LoVo (cell line): ENCODE results near the gene TRPM2.
"Not testable (repeated sequence)": the region's sequence is repeated elsewhere in the genome, so short reads cannot be mapped to it uniquely, and the experiment has no call there.

ENCODE experiments used
- DNase-seq: peaks from one replicate; pipeline ENCODE4 v3.0.0-alpha.2; 2016; ENCODE audit warnings: low spot score

The TRPM2 gene

GRCh38 chr21:44375281-44375651 is 21.8 kb downstream of the TRPM2 start:
- DNase-seq: no peak

DNA sequence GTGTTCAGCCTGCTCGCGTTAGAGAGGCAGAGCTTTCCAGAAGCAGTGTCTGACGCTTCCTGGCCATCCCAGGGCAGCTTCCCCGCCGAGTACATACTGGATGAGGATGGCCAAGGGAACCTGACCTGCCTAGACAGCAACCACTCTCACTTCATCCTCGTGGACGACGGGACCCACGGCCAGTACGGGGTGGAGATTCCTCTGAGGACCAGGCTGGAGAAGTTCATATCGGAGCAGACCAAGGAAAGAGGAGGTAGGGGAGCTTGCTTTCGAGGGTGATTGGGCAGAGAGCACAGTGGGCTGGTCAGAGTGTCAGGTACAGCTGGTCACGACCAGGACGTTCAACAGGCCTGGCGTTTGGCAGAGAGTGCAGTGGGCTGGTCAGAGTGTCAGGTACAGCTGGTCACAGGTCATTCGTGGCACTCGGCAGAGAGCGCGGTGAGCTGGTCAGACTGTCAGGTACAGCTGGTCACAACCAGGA is 22.4 kb downstream of the TRPM2 start:
- DNase-seq: no peak

GRCh38 chr21:44376606-44377005 is 23.2 kb downstream of the TRPM2 start:
- DNase-seq: no peak

GRCh38 chr21:44377201-44377921 is 23.9 kb downstream of the TRPM2 start:
- DNase-seq: no peak

DNA sequence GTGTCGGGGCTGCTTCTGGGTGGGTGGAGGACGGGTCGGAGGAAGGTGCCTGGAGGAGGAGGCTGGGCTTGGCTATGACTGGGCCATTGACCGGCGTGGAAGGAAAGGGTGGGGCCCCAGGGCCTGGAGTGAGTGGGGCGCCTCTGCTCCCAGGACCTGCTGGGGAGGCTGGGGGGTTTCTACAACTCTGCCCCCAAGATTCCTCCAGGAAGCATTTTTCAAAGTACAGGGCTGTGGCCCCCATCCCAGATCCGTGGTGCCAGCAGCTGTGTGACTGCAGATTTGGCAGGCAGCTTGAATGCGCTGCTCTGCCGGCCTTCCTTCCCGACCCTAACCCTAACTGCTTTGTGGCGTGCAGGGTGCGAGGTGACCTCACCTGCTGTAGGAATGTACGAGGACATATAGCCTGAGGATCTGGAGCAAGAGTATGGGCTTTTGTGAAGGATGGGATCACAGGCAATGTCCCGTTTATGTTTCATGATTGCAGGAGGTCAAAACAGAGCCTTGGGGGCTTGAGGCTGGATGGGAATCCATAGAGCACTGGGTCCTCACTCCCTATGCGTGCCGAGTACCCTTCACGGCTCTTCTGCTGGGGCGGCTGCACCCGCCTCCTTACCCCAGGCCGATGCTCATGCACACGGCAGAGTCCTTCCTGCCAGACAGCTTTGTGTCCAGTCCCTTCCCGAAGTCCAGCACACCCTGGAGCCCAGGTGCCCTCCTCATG is 24.7 kb downstream of the TRPM2 start:
- DNase-seq: no peak

- no peak for DNase-seq
Measured at GRCh38 chr21:44378646-44379514, 25.5 kb downstream of the TRPM2 start.

DNA sequence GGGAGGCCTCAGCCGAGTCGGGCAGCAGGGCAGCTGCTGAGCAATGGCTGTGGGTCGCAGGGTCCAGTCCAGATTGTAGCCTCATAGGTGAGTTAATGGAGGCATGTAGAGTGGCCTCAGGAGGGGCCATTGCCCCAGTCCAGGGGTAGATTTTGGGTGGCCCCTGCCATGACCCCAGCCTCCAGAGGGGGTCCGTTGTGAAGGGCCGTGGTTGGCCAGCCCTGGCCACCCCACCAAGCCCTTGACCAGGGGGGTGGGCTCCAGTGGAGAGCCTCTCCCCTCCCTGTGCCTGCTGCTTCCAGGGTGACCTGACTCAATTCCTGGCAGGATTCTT is 26.1 kb downstream of the TRPM2 start:
- no peak for DNase-seq

GRCh38 chr21:44379991-44380865 is 26.8 kb downstream of the TRPM2 start:
- no peak for DNase-seq

- no peak for DNase-seq
Measured at GRCh38 chr21:44380876-44381275, 27.5 kb downstream of the TRPM2 start.

- no peak for DNase-seq
Measured at GRCh38 chr21:44381874-44382273, 28.5 kb downstream of the TRPM2 start.

GRCh38 chr21:44382536-44382935 is 29.1 kb downstream of the TRPM2 start:
- DNase-seq: no peak

DNA sequence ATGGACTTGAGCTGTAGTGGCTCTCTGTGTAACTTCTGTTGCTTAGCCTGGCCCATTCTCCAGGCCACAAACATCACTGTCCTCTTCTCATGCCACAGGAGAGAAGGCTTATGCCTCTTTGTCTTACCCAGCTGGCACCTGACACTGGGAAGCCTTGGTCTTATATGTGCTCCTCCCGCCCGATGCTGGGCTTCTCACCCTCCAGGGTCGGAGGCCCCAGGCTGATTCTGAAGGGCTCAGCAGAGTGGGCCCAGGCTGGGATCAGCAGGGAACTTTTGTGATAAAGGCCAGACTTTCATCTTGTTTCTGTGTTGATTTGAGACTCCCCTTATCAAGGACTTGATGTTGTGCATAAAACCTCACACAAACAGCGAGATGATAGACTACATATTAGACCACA is 29.8 kb downstream of the TRPM2 start:
- DNase-seq: no peak

DNA sequence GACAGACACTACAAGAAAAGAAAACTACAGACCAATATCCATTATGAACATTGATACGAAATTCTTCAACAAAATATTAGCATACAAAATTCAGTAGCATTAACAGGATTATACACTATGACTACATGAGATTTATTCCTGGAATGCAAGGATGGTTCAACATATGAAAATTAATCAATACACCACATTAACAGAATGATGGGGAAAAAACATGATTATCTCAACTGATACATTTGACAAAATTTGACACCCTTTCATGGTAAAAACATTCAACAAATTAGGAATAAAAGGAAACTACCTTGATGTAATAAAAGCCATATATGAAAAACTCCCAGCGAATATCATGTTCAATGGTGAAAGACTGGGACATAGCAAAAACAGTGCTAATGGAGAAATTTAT is 31.5 kb downstream of the TRPM2 start:
- no peak for DNase-seq

GRCh38 chr21:44389335-44389734 is 35.9 kb downstream of the TRPM2 start:
- DNase-seq: no peak

GRCh38 chr21:44390886-44391285 is 37.5 kb downstream of the TRPM2 start:
- no peak for DNase-seq

DNA sequence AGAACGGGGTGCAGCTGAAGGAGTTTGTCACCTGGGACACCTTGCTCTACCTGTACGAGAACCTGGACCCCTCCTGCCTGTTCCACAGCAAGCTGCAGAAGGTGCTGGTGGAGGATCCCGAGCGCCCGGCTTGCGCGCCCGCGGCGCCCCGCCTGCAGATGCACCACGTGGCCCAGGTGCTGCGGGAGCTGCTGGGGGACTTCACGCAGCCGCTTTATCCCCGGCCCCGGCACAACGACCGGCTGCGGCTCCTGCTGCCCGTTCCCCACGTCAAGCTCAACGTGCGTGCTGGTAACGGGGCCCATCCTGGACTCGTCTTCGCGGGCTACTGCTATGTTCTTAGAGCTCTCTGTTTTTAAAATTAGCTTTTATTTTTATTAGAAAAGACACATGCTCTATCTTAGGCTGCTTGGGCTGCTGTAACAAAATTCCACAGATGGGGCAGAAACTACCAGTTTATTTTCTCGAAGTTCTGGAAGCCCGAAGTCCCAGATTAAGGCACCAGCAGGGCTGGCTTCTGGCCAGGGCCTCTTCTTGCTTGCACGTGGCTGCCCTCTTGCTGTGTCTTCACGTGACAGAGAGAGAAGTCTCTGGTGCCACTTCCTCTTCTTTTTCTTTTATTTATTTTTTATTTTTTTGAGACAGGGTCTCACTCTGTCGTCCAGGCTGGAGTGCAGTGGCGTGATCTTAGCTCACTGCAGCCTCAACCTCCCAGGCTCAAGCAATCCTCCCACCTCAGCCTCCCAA is 38.1 kb downstream of the TRPM2 start:
- no peak for DNase-seq

DNA sequence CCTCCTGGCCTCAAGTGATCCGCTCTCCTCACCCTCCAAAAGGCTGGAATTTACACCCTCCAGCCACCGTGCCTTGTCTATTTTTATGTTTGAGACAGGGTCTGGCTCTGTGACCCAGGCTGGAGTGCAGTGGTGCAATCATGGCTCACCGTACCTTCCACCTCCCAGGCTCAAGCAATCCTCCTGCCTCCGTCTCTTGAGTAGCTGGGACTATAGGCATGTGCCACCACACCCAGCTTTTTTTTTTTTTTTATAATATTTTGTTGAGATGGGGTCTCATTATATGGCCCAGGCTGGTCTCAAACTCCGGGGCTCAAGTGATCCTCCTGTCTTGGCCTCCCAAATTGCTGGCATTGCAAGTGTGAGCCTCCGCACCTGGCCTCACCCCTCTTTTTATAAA is 38.8 kb downstream of the TRPM2 start:
- DNase-seq: no peak

- DNase-seq: no peak
Measured at GRCh38 chr21:44392916-44393315, 39.5 kb downstream of the TRPM2 start.

DNA sequence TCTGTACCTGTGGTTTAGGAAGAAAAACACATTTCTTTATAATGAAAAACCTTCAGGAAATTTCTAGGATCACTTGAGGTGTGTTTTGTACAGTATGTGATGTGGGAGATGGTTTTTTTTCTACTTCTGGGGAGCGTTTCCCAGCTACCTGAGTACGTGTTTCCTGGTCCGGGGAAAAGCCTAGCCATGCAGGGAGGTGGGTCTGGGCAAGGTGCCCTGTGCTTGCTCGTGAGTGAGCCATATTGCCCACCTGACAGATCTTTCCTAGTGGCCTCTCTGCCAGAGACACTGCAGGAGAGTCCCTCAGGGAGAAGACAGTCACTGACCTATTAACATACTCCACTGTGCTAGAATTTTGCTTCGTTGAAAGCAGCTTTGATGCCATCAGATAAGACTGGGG is 41.3 kb downstream of the TRPM2 start:
- no peak for DNase-seq

DNA sequence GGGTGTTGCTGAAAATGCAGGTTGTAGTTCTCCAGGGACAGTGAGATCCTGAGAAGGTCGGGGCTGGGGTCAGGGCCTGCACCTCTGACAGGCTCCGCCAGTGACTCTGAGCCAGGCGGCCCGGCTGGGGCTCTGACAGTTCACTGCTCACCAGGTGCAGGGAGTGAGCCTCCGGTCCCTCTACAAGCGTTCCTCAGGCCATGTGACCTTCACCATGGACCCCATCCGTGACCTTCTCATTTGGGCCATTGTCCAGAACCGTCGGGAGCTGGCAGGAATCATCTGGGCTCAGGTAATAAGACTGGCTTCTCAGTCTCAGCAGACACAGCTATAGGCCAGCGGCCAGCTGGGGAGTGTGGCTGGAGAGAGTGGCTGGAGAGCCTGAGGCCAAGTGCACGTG is 41.8 kb downstream of the TRPM2 start:
- DNase-seq: no peak

GRCh38 chr21:44396803-44397202 is 43.4 kb downstream of the TRPM2 start:
- not testable (repeated sequence) for DNase-seq
